Activated naive CD4-positive, alpha-beta T cell treated with anti-CD3 and anti-CD28 coated beads, Interleukin-2, amount 10 ng/mL, durations not matched to agents 7 days and 5 days (primary cell): Measurements from ENCODE around the gene LRRC27.
"Not testable (repeated sequence)": the region's sequence is repeated elsewhere in the genome, so short reads cannot be mapped to it uniquely, and the experiment has no call there.

ENCODE experiments used
- CTCF ChIA-PET: fragments of 350-600 bp; sonication (Branson Sonifier 250); formaldehyde crosslinking; loops from one replicate; lab custom pipeline; 2021; ENCODE audit warnings: antibody characterized with exemption; lab: Charles Lee
- DNase-seq: peaks from one replicate; pipeline ENCODE4 v3.0.0-alpha.2; 2020
- H3K27ac Mint-ChIP-seq: one replicate; pipeline ENCODE4 v1.8.0; 2021; ENCODE audit warnings: mild to moderate bottlenecking, moderate library complexity, mixed read lengths
- H3K27me3 Mint-ChIP-seq: one replicate; pipeline ENCODE4 v1.8.0; 2021; ENCODE audit warnings: mild to moderate bottlenecking, mixed read lengths
- H3K36me3 Mint-ChIP-seq: one replicate; pipeline ENCODE4 v1.8.0; 2021; ENCODE audit warnings: mixed read lengths
- H3K4me1 Mint-ChIP-seq: one replicate; pipeline ENCODE4 v1.8.0; 2021; ENCODE audit warnings: mixed read lengths
- H3K4me3 Mint-ChIP-seq: one replicate; pipeline ENCODE4 v1.8.0; 2021; ENCODE audit warnings: mild to moderate bottlenecking, moderate library complexity, mixed read lengths
- H3K9me3 Mint-ChIP-seq: one replicate; pipeline ENCODE4 v1.8.0; 2021; ENCODE audit warnings: mixed read lengths

Gene LRRC27

DNA sequence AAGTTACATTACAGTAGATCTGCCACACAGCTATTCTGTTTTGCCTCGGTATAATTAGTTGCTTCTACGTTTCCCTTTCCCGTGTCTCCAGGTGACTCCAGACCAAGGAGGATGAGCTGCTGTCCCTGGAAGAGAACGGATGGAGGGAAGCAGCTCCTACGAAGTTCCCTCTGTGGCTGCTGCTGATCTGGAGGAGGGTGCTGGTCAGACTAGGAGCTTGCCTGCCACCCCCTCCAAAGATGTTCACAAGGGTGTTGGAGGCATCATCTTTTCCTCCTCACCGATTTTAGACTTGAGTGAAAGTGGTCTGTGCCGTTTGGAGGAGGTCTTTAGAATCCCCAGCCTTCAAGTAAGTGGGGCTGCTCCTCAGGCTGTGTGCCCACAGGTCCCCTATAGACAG, 1.4 kb downstream of the LRRC27 start:
- H3K27ac Mint-ChIP-seq = no peak overlapping the region
- CTCF ChIA-PET = no interaction called here
- peaks cover 22% of the 10 kb centered on the region for H3K36me3 Mint-ChIP-seq
- DNase-seq = no peak
- H3K4me3 Mint-ChIP-seq = peak overlapping the region; percentile 86
- H3K4me1 Mint-ChIP-seq = peaks cover 60% of the 10 kb centered on the region
- no peaks in the 10 kb centered on the region for H3K9me3 Mint-ChIP-seq
- peaks cover 20% of the 10 kb centered on the region for H3K27me3 Mint-ChIP-seq

DNA sequence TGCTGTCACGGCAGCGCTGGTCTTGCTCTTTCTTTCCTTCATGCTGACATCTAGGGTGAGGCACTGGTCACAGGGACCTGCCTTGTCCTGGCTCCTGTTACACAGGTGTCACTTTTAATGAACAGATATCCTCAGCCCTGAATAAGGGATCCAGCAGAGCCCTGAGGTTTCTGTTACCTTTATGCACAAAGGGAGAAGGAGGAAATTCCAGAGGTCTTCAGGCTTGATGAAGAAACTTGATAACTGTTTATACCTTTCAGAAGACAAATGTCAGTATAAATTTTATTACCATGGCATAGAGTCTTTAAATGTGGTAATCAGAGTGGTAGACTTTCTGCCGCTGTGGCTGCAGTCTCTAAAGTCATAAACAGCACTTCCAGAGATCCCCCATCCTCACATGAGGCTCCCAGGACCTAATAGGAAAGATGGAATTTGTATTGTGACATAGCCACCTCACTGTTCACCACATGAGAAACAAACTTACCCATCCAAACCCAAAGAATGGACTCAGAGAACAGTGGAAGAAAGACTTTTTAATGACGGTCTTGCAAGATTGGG, 2.7 kb downstream of the LRRC27 start:
- Mint-ChIP-seq H3K9me3 (no peaks in the 10 kb centered on the region), H3K4me3 (no peak overlapping the region), H3K27me3 (peaks cover 20% of the 10 kb centered on the region), H3K36me3 (peaks cover 13% of the 10 kb centered on the region), H3K27ac (no peak overlapping the region), H3K4me1 (peaks cover 49% of the 10 kb centered on the region)
- no peak for DNase-seq
- CTCF ChIA-PET = no interaction called here

DNA sequence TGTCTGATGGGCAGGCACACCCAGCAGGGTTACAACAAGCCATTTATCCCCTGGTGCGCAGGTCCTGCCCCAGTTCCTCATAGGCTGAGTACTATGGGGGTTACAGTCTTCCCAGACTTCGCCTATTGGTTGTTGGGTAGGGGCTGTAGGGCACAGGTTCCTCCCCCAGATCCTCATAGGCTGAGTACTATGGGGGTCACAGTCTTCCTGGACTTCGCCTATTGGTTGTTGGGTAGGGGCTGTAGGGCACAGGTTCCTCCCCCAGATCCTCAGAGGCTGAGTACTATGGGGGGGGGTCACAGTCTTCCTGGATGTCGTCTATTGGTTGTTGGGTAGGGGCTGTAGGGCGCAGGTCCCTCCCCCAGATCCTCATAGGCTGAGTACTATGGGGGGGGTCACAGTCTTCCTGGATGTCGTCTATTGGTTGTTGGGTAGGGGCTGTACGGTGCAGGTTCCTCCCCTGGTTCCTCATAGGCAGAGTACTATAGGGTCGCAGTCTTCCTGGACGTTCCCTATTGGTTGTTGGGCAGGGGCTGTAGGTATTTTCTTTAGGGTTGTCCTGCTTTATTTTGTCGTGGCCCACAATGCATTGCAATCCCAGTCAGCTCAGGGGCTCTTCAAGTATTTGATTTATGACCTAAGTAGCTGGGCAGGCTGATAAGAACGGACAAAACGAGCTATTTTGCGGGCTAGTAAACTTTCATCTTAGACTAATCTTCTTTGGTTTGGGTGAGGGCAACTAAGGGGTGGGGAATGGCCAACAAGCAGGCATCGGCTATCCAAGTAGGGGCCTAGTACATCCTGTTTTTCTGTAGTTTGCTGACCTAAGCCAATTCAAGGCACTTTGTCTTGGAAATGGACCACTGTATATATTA, 3.4 kb downstream of the LRRC27 start:
- no peak for DNase-seq

DNA sequence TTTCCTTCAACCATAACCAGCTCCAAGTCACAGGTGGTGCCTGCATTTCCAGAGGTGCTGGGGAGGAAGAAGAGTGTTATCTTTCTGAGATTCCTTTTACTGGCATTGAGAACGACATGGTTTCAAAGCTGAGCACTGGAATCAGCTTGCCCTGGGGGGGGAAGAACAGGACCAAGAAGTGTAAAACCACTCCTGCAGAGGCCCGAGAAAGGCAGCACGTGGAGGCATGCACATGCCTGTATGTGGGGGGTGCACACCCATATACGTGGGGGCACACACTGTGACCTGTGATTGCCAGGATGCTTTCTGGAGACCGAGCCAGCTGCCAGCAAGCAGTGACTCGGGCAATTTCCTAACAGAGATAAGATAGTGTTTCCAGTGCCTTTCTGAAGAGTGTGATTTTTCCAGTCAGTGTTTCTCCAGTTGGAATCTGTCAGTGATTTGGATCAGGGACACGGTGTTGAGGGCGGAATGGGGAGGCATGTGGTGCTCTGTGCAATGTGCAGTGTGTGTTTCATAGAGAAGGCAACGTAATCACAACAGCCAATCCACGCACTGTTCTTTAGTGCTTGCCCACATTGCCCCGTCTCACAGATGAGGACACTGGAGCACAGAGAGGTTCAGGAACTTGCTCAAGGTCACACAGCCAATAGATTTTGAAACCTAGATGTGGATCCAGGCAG, 4.2 kb downstream of the LRRC27 start:
- H3K27me3 Mint-ChIP-seq = peaks cover 19% of the 10 kb centered on the region
- peaks cover 5% of the 10 kb centered on the region for H3K36me3 Mint-ChIP-seq
- H3K9me3 Mint-ChIP-seq = no peaks in the 10 kb centered on the region
- CTCF ChIA-PET = interaction anchor here (1.3 kb wide), 1 partner anchor 24 kb away, joined by 4 read pairs; no protein-coding TSS in a partner anchor
- peak overlapping the region; percentile 53 for H3K27ac Mint-ChIP-seq
- H3K4me1 Mint-ChIP-seq = peaks cover 40% of the 10 kb centered on the region
- no peak for DNase-seq
- no peak overlapping the region for H3K4me3 Mint-ChIP-seq

More for the DNA sequence above, 3.4 kb downstream of the LRRC27 start:
- no peaks in the 10 kb centered on the region for H3K9me3 Mint-ChIP-seq
- CTCF ChIA-PET = interaction anchor here (1.3 kb wide), 1 partner anchor 25 kb away, joined by 4 read pairs; no protein-coding TSS in a partner anchor
- H3K4me3 Mint-ChIP-seq = no peak overlapping the region
- H3K27me3 Mint-ChIP-seq = peaks cover 20% of the 10 kb centered on the region
- no peak overlapping the region for H3K27ac Mint-ChIP-seq
- peaks cover 41% of the 10 kb centered on the region for H3K4me1 Mint-ChIP-seq
- peaks cover 7% of the 10 kb centered on the region for H3K36me3 Mint-ChIP-seq

DNA sequence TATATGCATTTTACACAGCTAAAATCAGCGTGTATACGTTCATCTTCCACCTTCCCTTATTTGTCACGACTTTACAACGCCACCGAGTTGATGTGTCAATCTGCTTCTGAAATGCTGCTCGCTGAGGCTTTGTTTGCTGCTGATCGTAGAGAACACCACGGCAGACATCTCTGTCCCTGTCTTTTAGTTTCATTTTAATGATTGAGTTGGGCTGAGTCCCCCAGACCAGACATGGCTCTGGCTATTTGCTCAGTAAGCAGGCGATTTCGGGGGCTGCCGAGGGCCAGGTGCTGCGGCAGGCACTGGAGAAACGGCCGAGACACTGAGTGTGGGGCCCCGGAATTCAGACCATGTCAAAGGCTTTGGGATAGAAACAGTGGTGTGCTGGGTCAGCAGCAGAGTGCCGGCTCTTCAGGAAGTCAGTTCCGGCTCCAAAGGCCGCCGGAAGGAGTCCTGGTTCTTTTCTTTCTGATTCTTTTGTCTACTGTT, 5.0 kb downstream of the LRRC27 start:
- Mint-ChIP-seq H3K4me1 (peaks cover 38% of the 10 kb centered on the region), H3K36me3 (peaks cover 3% of the 10 kb centered on the region), H3K9me3 (no peaks in the 10 kb centered on the region), H3K27me3 (peaks cover 12% of the 10 kb centered on the region), H3K27ac (peak overlapping the region; percentile 9), H3K4me3 (peak overlapping the region; percentile 72)
- CTCF ChIA-PET = no interaction called here
- peak; percentile 33 for DNase-seq

DNA sequence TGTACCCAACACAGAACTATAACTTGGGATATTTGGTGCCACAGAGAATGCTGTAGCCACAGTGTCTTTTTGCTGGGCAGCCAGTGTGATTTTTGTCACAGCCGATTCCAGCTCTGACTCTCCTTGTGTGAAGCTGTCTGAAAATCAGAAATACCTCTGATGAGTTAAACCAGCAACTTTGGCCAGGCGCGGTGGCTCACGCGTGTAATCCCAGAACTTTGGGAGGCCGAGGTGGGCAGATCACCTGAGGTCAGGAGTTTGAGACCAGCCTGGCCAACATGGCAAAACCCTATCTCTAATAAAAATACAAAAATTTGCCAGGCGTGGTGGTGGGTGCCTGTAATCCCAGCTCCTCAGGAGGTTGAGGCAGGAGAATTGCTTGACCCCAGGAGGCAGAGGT, 5.9 kb downstream of the LRRC27 start:
- Mint-ChIP-seq H3K4me1 (peaks cover 33% of the 10 kb centered on the region), H3K27me3 (peaks cover 10% of the 10 kb centered on the region)
- CTCF ChIA-PET, H3K27ac Mint-ChIP-seq, DNase-seq, H3K9me3 Mint-ChIP-seq, H3K36me3 Mint-ChIP-seq, H3K4me3 Mint-ChIP-seq: not testable (repeated sequence)

DNA sequence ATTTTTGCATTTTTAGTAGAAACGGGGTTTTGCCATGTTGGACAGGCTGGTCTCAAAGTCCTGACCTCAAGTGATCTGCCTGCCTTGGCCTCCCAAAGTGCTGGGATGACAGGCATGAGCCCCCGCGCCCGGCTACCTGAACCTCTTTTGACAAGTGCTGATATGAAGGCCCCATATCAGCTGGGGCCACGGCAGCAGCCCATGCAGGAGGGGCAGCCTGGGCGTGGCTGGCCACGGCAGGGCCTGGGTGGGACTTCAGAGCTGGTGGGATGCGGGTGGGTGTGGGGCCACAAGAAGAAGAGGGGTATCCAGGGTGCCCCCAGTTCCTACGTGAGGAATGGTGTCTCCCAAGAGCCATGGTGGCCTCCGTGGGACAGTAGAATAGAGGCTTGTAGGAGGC, 6.9 kb downstream of the LRRC27 start:
- no peaks in the 10 kb centered on the region for H3K9me3 Mint-ChIP-seq
- CTCF ChIA-PET = interaction anchor here (0.6 kb wide), 1 partner anchor 436 kb away, joined by 3 read pairs; no protein-coding TSS in a partner anchor
- DNase-seq = no peak
- H3K4me3 Mint-ChIP-seq = no peak overlapping the region
- H3K27me3 Mint-ChIP-seq = peaks cover 7% of the 10 kb centered on the region
- H3K36me3 Mint-ChIP-seq = peaks cover 3% of the 10 kb centered on the region
- H3K27ac Mint-ChIP-seq = no peak overlapping the region
- peaks cover 23% of the 10 kb centered on the region for H3K4me1 Mint-ChIP-seq

DNA sequence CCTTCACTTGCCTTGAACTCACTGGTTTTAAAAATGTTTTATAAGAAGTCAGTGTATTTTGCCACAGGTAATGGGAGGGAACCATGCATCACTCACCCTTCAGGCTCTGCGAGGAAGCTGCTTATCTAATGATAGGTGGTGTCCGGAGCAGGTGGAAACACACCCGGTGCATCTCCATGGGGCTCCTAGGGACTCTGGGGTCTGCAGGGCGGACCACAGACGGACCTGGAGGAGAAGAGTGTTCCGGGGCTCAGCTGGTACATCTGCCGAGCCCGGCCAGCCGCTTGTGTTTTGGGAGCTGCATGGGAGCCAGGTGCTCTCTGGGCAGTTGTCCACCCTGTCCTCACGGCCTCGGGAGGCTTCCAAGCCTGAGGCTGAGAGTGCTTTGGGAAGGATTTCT, 7.3 kb downstream of the LRRC27 start:
- peaks cover 3% of the 10 kb centered on the region for H3K27me3 Mint-ChIP-seq
- H3K36me3 Mint-ChIP-seq = peaks cover 3% of the 10 kb centered on the region
- H3K27ac Mint-ChIP-seq = no peak overlapping the region
- CTCF ChIA-PET = no interaction called here
- H3K9me3 Mint-ChIP-seq = no peaks in the 10 kb centered on the region
- H3K4me1 Mint-ChIP-seq = peaks cover 21% of the 10 kb centered on the region
- DNase-seq = no peak
- no peak overlapping the region for H3K4me3 Mint-ChIP-seq

DNA sequence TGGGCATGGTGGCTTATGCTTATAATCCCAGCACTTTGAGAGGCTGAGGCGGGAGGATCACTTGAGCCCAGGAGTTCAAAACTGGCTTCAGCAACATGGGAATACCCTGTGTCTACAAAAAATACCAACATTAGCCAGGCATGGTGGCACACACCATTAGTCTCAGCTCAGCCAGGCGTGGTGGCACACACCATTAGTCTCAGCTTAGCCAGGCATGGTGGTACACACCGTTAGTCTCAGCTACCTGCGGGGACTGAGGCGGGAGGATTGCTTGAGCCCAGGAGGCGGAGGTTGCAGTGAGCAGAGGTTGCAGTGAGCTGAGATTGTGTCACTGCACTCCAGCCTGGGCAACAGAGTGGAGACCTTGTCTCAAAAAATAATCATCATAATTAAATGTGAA, 9.0 kb downstream of the LRRC27 start:
- H3K27ac Mint-ChIP-seq = no peak overlapping the region
- no peak for DNase-seq
- H3K27me3 Mint-ChIP-seq = no peaks in the 10 kb centered on the region
- no peaks in the 10 kb centered on the region for H3K9me3 Mint-ChIP-seq
- no peak overlapping the region for H3K4me3 Mint-ChIP-seq
- H3K36me3 Mint-ChIP-seq = peaks cover 1% of the 10 kb centered on the region
- H3K4me1 Mint-ChIP-seq = peaks cover 15% of the 10 kb centered on the region
- CTCF ChIA-PET = no interaction called here

DNA sequence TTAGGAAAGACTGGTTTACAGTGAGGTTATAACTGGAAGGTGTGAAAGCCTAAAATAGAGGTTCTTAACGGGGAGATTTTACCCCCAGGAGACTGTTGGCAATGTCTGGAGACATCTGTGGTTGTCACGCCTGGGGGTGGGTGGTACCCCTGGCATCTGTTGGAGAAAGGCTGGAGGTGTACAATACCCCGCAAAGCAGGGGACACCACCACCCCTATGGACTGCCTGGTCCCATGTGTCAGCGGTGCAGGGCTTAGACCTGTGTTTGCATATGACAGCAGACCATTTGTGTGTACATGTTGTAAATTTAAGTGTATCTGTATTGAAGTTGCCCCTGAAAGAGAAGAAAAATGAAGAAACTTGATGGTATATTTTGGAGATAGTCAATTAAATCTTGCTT, 9.8 kb downstream of the LRRC27 start:
- H3K4me3 Mint-ChIP-seq = no peak overlapping the region
- DNase-seq = no peak
- H3K9me3 Mint-ChIP-seq = no peaks in the 10 kb centered on the region
- no peaks in the 10 kb centered on the region for H3K27me3 Mint-ChIP-seq
- CTCF ChIA-PET = interaction anchor here (0.6 to 0.9 kb wide), 2 partner anchors 60 to 122 kb away, joined by 3 to 4 read pairs; no protein-coding TSS in a partner anchor
- no peak overlapping the region for H3K27ac Mint-ChIP-seq
- H3K4me1 Mint-ChIP-seq = peaks cover 9% of the 10 kb centered on the region
- H3K36me3 Mint-ChIP-seq = peaks cover 1% of the 10 kb centered on the region

DNA sequence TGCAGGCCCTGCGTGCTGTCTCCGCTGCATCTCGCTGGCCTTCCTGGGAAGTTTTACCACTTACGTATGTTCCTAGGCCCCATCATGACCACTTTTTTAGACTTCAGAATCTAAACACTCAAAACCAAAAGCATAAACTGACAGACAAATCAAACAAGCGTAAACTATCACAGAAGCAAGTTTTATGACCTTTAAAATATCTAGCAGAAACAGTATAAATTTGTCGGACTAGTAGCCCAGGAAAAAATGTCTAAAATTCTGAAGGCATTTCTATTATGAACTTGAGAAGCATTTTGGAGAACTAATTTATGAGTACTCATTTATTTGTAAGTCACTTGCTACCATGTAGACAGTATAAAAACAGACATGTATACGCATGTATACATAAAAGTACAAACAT, 10.6 kb downstream of the LRRC27 start:
- Mint-ChIP-seq H3K27me3 (no peaks in the 10 kb centered on the region), H3K27ac (no peak overlapping the region), H3K4me1 (peaks cover 2% of the 10 kb centered on the region), H3K4me3 (no peak overlapping the region), H3K9me3 (no peaks in the 10 kb centered on the region), H3K36me3 (peaks cover 1% of the 10 kb centered on the region)
- CTCF ChIA-PET = interaction anchor here (0.9 kb wide), 1 partner anchor 123 kb away, joined by 4 read pairs; no protein-coding TSS in a partner anchor
- DNase-seq = no peak

DNA sequence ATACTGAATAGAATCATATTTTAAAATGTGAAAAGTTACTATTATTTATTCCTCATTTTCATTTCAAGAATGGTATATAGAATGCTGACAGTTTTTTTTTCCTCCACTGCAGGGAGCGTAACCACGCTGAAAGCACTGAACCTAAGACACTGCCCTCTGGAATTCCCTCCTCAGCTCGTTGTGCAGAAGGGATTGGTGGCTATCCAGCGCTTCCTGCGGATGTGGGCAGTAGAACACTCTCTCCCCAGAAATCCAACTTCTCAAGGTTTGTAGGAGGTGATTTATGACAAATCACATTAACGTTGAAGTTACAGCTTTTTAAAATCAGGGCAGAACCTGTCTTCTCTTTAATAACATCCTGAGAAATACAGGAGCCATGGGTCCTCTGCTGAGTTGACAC, 12.4 kb downstream of the LRRC27 start:
- H3K4me1 Mint-ChIP-seq = no peaks in the 10 kb centered on the region
- H3K4me3 Mint-ChIP-seq = no peak overlapping the region
- no peak for DNase-seq
- H3K36me3 Mint-ChIP-seq = no peaks in the 10 kb centered on the region
- H3K27ac Mint-ChIP-seq = no peak overlapping the region
- no peaks in the 10 kb centered on the region for H3K27me3 Mint-ChIP-seq
- H3K9me3 Mint-ChIP-seq = no peaks in the 10 kb centered on the region
- CTCF ChIA-PET = no interaction called here

DNA sequence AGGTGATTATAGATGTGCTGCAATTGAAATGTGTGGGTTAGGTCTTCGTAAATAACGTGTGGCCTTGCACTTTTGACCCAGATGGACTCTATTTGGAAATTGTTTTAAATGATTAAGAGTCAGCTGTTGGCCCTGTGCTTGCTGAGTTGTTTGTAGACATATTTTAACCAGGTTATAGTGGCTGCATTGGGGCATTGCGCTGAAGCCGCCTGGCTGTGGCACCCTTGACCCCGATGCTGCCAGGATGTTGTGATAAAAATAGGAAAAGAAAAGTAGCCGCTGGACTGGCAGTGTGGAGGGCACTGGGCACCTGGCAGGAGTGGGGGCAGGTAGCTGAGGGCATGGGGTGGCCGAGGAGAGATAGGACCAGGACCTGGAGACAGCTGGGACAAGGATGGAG, 13.4 kb downstream of the LRRC27 start:
- no peak overlapping the region for H3K27ac Mint-ChIP-seq
- H3K4me1 Mint-ChIP-seq = no peaks in the 10 kb centered on the region
- H3K36me3 Mint-ChIP-seq = no peaks in the 10 kb centered on the region
- DNase-seq = no peak
- CTCF ChIA-PET = no interaction called here
- no peaks in the 10 kb centered on the region for H3K9me3 Mint-ChIP-seq
- H3K27me3 Mint-ChIP-seq = no peaks in the 10 kb centered on the region
- no peak overlapping the region for H3K4me3 Mint-ChIP-seq

DNA sequence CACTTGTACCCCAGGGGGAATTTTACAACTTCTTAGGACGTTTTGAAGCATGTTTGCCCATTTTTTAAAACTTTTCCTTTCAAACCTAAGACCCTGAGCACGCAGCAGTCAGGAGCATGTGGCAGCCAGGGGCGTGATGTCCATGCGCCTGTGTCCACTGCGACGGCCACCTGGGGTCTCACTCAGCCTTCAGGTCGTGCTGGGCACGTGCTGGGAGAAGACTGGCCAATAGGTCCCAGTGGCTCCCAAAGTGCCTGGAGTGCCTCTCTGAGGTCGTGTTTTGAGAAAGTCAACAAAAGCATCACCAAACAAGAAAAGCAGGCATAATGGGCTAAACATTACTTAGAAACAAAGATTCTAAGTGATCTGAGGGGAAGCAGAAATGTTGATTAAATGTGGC, 14.8 kb downstream of the LRRC27 start:
- no peak overlapping the region for H3K4me3 Mint-ChIP-seq
- no peak overlapping the region for H3K27ac Mint-ChIP-seq
- CTCF ChIA-PET = no interaction called here
- H3K27me3 Mint-ChIP-seq = no peaks in the 10 kb centered on the region
- no peaks in the 10 kb centered on the region for H3K4me1 Mint-ChIP-seq
- H3K36me3 Mint-ChIP-seq = no peaks in the 10 kb centered on the region
- DNase-seq = no peak
- no peaks in the 10 kb centered on the region for H3K9me3 Mint-ChIP-seq
